Panc1 (cell line): Measurements from ENCODE around the gene DNAH6. TPM values are rescaled to one million over a fixed set of nuclear protein-coding genes. Genes with fewer than 3 reads are reported as not detected.

ENCODE experiments used
- ATAC-seq: fragments of 200-7000 bp; cut with Tn5 transposase; 2 replicates; pipeline ENCODE4 v1.9.1; 2020; ENCODE audit warnings: mild to moderate bottlenecking, moderate library complexity
- BruUV-seq: library from RNA; stranded (reverse); fragments of 400-500 nt; replicated peaks from 2 replicates; lab custom pipeline; 2021; lab: Mats Ljungman, UMichigan
- CTCF ChIA-PET: fragments of 300-600 bp; sonication (Branson Sonifier 250); formaldehyde crosslinking; loops from one replicate; lab custom pipeline; 2022; ENCODE audit warnings: antibody characterized with exemption; lab: Charles Lee
- POLR2A ChIA-PET: fragments of 300-600 bp; sonication (Branson Sonifier 250); formaldehyde crosslinking; loops from one replicate; lab custom pipeline; 2022; ENCODE audit warnings: antibody characterized with exemption; lab: Charles Lee
- DNase-seq: peaks from one replicate; pipeline ENCODE4 v3.0.0-alpha.2; 2010; ENCODE audit warnings: low read depth, low spot score
- H3K27ac ChIP-seq: 2 replicates; pipeline ENCODE4 v1.5.1; 2011; ENCODE audit warnings: mild to moderate bottlenecking, low read length, inconsistent platforms
- H3K27me3 ChIP-seq: fragments of 200-500 bp; sonication (Bioruptor generic); 2 replicates; pipeline ENCODE4 v1.6.0; 2014; ENCODE audit warnings: low read length, inconsistent platforms; ENCODE audit not compliant: control insufficient read depth, insufficient read depth
- H3K36me3 ChIP-seq: fragments of 200-500 bp; sonication (Bioruptor generic); 2 replicates; pipeline ENCODE4 v1.5.1; 2014; ENCODE audit warnings: inconsistent platforms, mild to moderate bottlenecking, low read length, moderate library complexity; ENCODE audit not compliant: control insufficient read depth, insufficient read depth
- H3K4me1 ChIP-seq: 2 replicates; pipeline ENCODE4 v1.5.1; 2011; ENCODE audit warnings: inconsistent platforms, mild to moderate bottlenecking, low read length, moderate library complexity; ENCODE audit not compliant: control insufficient read depth, insufficient read depth
- H3K4me3 ChIP-seq, 2 experiments: 2 replicates each; pipeline ENCODE4 v1.5.1; 2011 to 2012; ENCODE audit warnings: low read depth in 2 of 2, low read length in 2 of 2, mild to moderate bottlenecking in 2 of 2, inconsistent platforms in 1 of 2, moderate library complexity in 1 of 2
- H3K9me3 ChIP-seq: fragments of 200-500 bp; sonication (Bioruptor generic); 2 replicates; pipeline ENCODE4 v1.5.1; 2014; ENCODE audit warnings: low read depth, mild to moderate bottlenecking, inconsistent platforms, low read length, moderate library complexity; ENCODE audit not compliant: control insufficient read depth, insufficient read depth
- CTCF ChIP-seq: fragments of 450-650 bp; IDR thresholded peaks from 2 replicates; pipeline ENCODE4 v1.5.1; 2017; ENCODE audit warnings: mild to moderate bottlenecking
- POLR2AphosphoS5 ChIP-seq: IDR thresholded peaks from 2 replicates; pipeline ENCODE4 v1.6.1; 2012; ENCODE audit warnings: mild to moderate bottlenecking, low read depth, low read length, moderate library complexity
- REST ChIP-seq, 2 experiments: IDR thresholded peaks; 2 replicates each; pipeline ENCODE4 v1.6.1; 2011 to 2012; ENCODE audit warnings: low read depth in 2 of 2, control low read depth in 1 of 2, low read length in 1 of 2, mild to moderate bottlenecking in 1 of 2, moderate library complexity in 1 of 2; ENCODE audit not compliant: insufficient read depth in 1 of 2
- SIN3A ChIP-seq: IDR thresholded peaks from 2 replicates; pipeline ENCODE4 v1.6.1; 2012; ENCODE audit warnings: low read depth, mild to moderate bottlenecking, low read length, moderate library complexity, borderline replicate concordance; ENCODE audit not compliant: insufficient read depth
- TCF7L2 ChIP-seq: IDR thresholded peaks from 2 replicates; pipeline ENCODE4 v1.6.1; 2011; ENCODE audit warnings: mild to moderate bottlenecking, low read depth, low read length, inconsistent platforms
- in situ Hi-C: cut with HindIII; loops from 2 replicates; pipeline ENCODE4 v1.10.0; 2016; ENCODE audit warnings: low sequenced_read_pairs, low pct_unique_long_range_greater_than_20kb
- intact Hi-C: fragments of 100-400 bp; cut with micrococcal nuclease; formaldehyde crosslinking; loops from one replicate; pipeline ENCODE4 v1.10.0; 2022; ENCODE audit not compliant: unreplicated experiment
- total RNA-seq: library from RNA; stranded (reverse); gene quantifications from one replicate; pipeline ENCODE4 v1.2.1, GENCODE V29; 2021; ENCODE audit not compliant: unreplicated experiment

DNAH6 gene
- total RNA-seq, 1 experiment from 2014 or later: 0.26 TPM

- POLR2A ChIA-PET: no interaction called here
- Histone ChIP-seq H3K9me3 (no peaks in the 10 kb centered on the region), H3K4me1 (no peaks in the 10 kb centered on the region), H3K27ac (no peak overlapping the region), H3K36me3 (no peaks in the 10 kb centered on the region), H3K4me3 (no peak overlapping the region), H3K27me3 (no peaks in the 10 kb centered on the region)
- in situ Hi-C loops (no loop called here), intact Hi-C loops (no loop called here)
- ATAC-seq (no peak), DNase-seq (no peak)
- CTCF ChIA-PET: interaction anchor here (1.0 kb wide), 1 partner anchor 44 kb away, joined by 3 read pairs; no protein-coding TSS in a partner anchor
- no TSS peak for BruUV-seq
- TF ChIP-seq SIN3A (no peak), CTCF (no peak), REST (IDR thresholded peaks at IDR 0.05; ENCODE audit: insufficient read depth in 1 of 2, low read depth in 2 of 2, low read length in 1 of 2) (no peak), TCF7L2 (no peak), POLR2AphosphoS5 (no peak)
These were observed 334.2 kb downstream of the DNAH6 start for GRCh38 chr2:84850471-84850870.

- Histone ChIP-seq H3K9me3 (no peaks in the 10 kb centered on the region), H3K4me1 (no peaks in the 10 kb centered on the region), H3K36me3 (no peaks in the 10 kb centered on the region), H3K27me3 (no peaks in the 10 kb centered on the region), H3K27ac (no peak overlapping the region), H3K4me3 (no peak overlapping the region)
- no peak for TF ChIP-seq SIN3A
- TF ChIP-seq CTCF: no peak
- TF ChIP-seq TCF7L2: no peak
- no peak for TF ChIP-seq REST (IDR thresholded peaks at IDR 0.05; ENCODE audit: insufficient read depth in 1 of 2, low read depth in 2 of 2, low read length in 1 of 2)
- TF ChIP-seq POLR2AphosphoS5: no peak
- in situ Hi-C loops: no loop called here
- intact Hi-C loops: no loop called here
- DNase-seq: no peak
- ChIA-PET CTCF (no interaction called here), POLR2A (no interaction called here)
- no peak for ATAC-seq
- no TSS peak for BruUV-seq
These were observed 335.6 kb downstream of the DNAH6 start for GRCh38 chr2:84851876-84852275.
